GM12878 (cell line): ENCODE measurements around the gene SORCS2. TPM values are rescaled to one million over a fixed set of nuclear protein-coding genes. Genes with fewer than 3 reads are reported as not detected.

Experiments used
- ATAC-seq: fragments of 200-7000 bp; cut with Tn5 transposase; 3 replicates; pipeline ENCODE4 v1.9.1; 2020; ENCODE audit warnings: mild to moderate bottlenecking, moderate library complexity
- BruUV-seq: library from RNA; stranded (reverse); fragments of 400-500 nt; replicated peaks from 2 replicates; lab custom pipeline; 2021; lab: Mats Ljungman, UMichigan
- CTCF ChIA-PET: fragments of 300-600 bp; sonication (Branson Sonifier 250); formaldehyde crosslinking; extraction: SDS; loops from one replicate; lab custom pipeline; 2021; ENCODE audit warnings: inconsistent platforms; lab: Yijun Ruan, JAX
- POLR2A ChIA-PET: fragments of 350-600 bp; formaldehyde crosslinking; extraction: SDS; loops from one replicate; lab custom pipeline; 2021; ENCODE audit warnings: inconsistent platforms; lab: Charles Lee
- RAD21 ChIA-PET: fragments of 300-600 bp; sonication (Branson Sonifier 250); formaldehyde crosslinking; loops from one replicate; lab custom pipeline; 2023; ENCODE audit warnings: antibody characterized with exemption; ENCODE audit not compliant: unreplicated experiment; lab: Charles Lee
- SMC1A ChIA-PET: fragments of 300-600 bp; sonication (Branson Sonifier 250); formaldehyde crosslinking; loops from one replicate; lab custom pipeline; 2023; ENCODE audit not compliant: unreplicated experiment, uncharacterized antibody; lab: Charles Lee
- DNase-seq: peaks from one replicate; pipeline ENCODE4 v3.0.0-alpha.2; 2011; ENCODE audit warnings: low read depth, low spot score
- FAIRE-seq: peaks from 3 replicates; lab custom pipeline; 2011; peaks lifted over from hg19 to GRCh38; lab: Jason Lieb, UNC
- H2AFZ ChIP-seq: 2 replicates; pipeline ENCODE4 v1.6.0; 2011; ENCODE audit warnings: low read depth, low read length, control low read depth; ENCODE audit not compliant: control insufficient read depth
- H3K27ac ChIP-seq: 2 replicates; pipeline ENCODE4 v1.5.1; 2011; ENCODE audit warnings: control low read depth; ENCODE audit not compliant: control insufficient read depth, insufficient read depth
- H3K27me3 ChIP-seq, 2 experiments: replicated peaks in 1 of 2; 2 replicates each; pipeline versions ENCODE4 v1.6.0 to v1.6.1; 2011; ENCODE audit warnings: low read length in 1 of 2; ENCODE audit not compliant: control insufficient read depth in 2 of 2, insufficient read depth in 2 of 2
- H3K36me3 ChIP-seq, 2 experiments: 2 replicates each; pipeline ENCODE4 v1.5.1; 2011; ENCODE audit warnings: low read length in 1 of 2; ENCODE audit not compliant: control insufficient read depth in 2 of 2, insufficient read depth in 2 of 2
- H3K4me1 ChIP-seq: 2 replicates; pipeline ENCODE4 v1.6.1; 2011; ENCODE audit warnings: mild to moderate bottlenecking, low read length, moderate library complexity, mixed read lengths; ENCODE audit not compliant: control insufficient read depth, insufficient read depth
- H3K4me2 ChIP-seq: 2 replicates; pipeline ENCODE4 v1.6.0; 2011; ENCODE audit warnings: control low read depth; ENCODE audit not compliant: control insufficient read depth, insufficient read depth
- H3K4me3 ChIP-seq: fragments of 200-600 bp; sonication (generic); 2 replicates; pipeline ENCODE4 v1.5.1; 2016
- H3K79me2 ChIP-seq: 2 replicates; pipeline ENCODE4 v1.6.0; 2011; ENCODE audit warnings: low read length; ENCODE audit not compliant: control insufficient read depth, insufficient read depth
- H3K9ac ChIP-seq: 2 replicates; pipeline ENCODE4 v1.8.0; 2011; ENCODE audit warnings: low read length, control low read depth, mixed read lengths; ENCODE audit not compliant: control insufficient read depth, insufficient read depth
- H3K9me3 ChIP-seq: replicated peaks from 3 replicates; pipeline ENCODE4 v1.5.1; 2011; ENCODE audit warnings: mild to moderate bottlenecking, low read length; ENCODE audit not compliant: control insufficient read depth, insufficient read depth
- H4K20me1 ChIP-seq: 2 replicates; pipeline ENCODE4 v1.6.0; 2011; ENCODE audit not compliant: control insufficient read depth, insufficient read depth
- ATF2 ChIP-seq: IDR thresholded peaks from 2 replicates; pipeline ENCODE4 v1.6.1; 2012; ENCODE audit warnings: low read length, inconsistent platforms
- POU2F2 ChIP-seq: IDR thresholded peaks from 3 replicates; pipeline ENCODE4 v1.6.1; 2011; ENCODE audit warnings: low read depth, mild to moderate bottlenecking, low read length, borderline replicate concordance
- RCOR1 ChIP-seq: conservative IDR thresholded peaks from 2 replicates; pipeline ENCODE4 v1.6.1; 2012; ENCODE audit warnings: low read depth, low read length, improper control_type of control experiment
- SMAD1 ChIP-seq: fragments of 450-650 bp; IDR thresholded peaks from 2 replicates; pipeline ENCODE4 v1.6.1; 2018; ENCODE audit warnings: mild to moderate bottlenecking, low read depth; ENCODE audit not compliant: partially characterized antibody
- WGBS: methylation state at CpG from one replicate; pipeline ENCODE4 v1.1.6; 2016; ENCODE audit warnings: low lambda C conversion rate; ENCODE audit not compliant: insufficient replicate concordance, insufficient coverage; ENCODE audit errors: missing lambda C conversion rate; 5-methylcytosine and 5-hydroxymethylcytosine counted together
- in situ Hi-C: fragments of 300-500 bp; cut with MboI; formaldehyde crosslinking; loops from 9 replicates; pipeline ENCODE4 v1.14.3; 2018; ENCODE audit warnings: mixed read lengths
- intact Hi-C: fragments of 100-400 bp; cut with micrococcal nuclease; formaldehyde crosslinking; loops from one replicate; pipeline ENCODE4 v1.14.2; 2022; ENCODE audit not compliant: unreplicated experiment
- polyA plus RNA-seq, 11 experiments: library from polyadenylated mRNA; depleted of rRNA in 4 of 11; unstranded in 6 of 11; stranded (reverse) in 5 of 11; fragments of >200 nt; fragmentation: Nextera tagmentation in 4 of 11; fragmentation: Illumina TruSeq in 1 of 11; extraction: Ambion mirVana in 4 of 11; extraction: Trizol in 1 of 11; gene quantifications; 1 replicate in 1 of 11; 2 replicates in 10 of 11; pipeline versions ENCODE4 v1.2.1 to v1.2.3, GENCODE V29; 2011 to 2016; ENCODE audit warnings: inconsistent platforms in 2 of 11, missing spikeins in 2 of 11, low read depth in 1 of 11
- total RNA-seq, 4 experiments: library from RNA; depleted of rRNA in 3 of 4; stranded (reverse); fragments of >200 nt in 3 of 4; fragmentation: Illumina TruSeq in 1 of 4; extraction: Trizol in 1 of 4; gene quantifications; 2 replicates each; pipeline versions ENCODE4 v1.2.1 to v1.2.3, GENCODE V29; 2013 to 2021
- TF ChIP-seq, protein P1 (sequence below), 3 experiments: IDR thresholded peaks in 2 of 3; conservative IDR thresholded peaks in 1 of 3; 2 replicates each; pipeline ENCODE4 v1.5.1; 2011; ENCODE audit warnings: low read depth in 3 of 3, low read length in 3 of 3, mild to moderate bottlenecking in 3 of 3, control low read depth in 2 of 3, moderate library complexity in 2 of 3, inconsistent platforms in 1 of 3, mixed read lengths in 1 of 3; ENCODE audit not compliant: control insufficient read depth in 2 of 3, insufficient read depth in 1 of 3; ENCODE audit errors: extremely low read depth in 1 of 3
- TF ChIP-seq, protein P2 (sequence below): IDR thresholded peaks from 2 replicates; pipeline ENCODE4 v1.6.1; 2011; ENCODE audit warnings: mild to moderate bottlenecking, low read depth, low read length, moderate library complexity; ENCODE audit not compliant: insufficient replicate concordance

The SORCS2 gene
- total and polyA plus RNA-seq, 10 of the 15 experiments (the other 5 are each of a cell fraction or from before 2014, with no cell fraction given): 0.01 to 0.15 (median 0.05) TPM; not detected in 5

DNA sequence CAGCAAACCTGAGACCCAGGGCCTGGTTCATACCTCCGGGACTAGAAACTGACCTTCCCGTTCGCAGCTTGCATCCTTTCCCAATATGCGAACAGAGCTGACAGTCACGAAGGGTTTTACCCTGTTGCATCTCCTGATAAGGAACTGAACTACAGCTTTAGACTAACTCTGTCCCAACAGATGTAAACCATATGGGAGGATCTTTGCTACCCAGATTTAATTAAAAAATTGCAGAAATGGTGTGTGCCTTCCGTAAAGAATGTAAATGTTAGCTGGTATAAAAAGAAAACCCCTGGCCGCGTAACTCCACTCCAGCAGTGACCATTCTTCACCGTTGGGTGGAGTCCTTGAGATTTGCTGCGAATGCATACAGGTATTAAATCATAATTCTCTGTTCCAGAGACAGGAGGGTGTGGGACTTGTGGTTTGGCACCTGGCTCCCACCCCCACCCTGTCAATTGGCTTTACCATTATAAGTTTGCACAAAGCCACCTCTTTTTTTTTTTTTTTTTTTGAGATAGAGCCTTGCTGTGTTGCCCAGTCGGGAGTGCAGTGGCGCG lies 40.6 kb upstream of the SORCS2 start:
- Histone ChIP-seq H3K4me1 (no peaks in the 10 kb centered on the region), H4K20me1 (no peaks in the 10 kb centered on the region), H3K27me3 (peaks cover 3 to 8% of the 10 kb centered on the region in 2 experiments; a peak in 2 of 4 replicates), H3K4me2 (no peak overlapping the region), H3K79me2 (no peaks in the 10 kb centered on the region), H3K4me3 (no peak overlapping the region), H3K27ac (no peak overlapping the region), H2AFZ (no peak overlapping the region), H3K9ac (no peak overlapping the region), H3K9me3 (no peaks in the 10 kb centered on the region), H3K36me3 (no peaks in the 10 kb centered on the region)
- in situ Hi-C loops (no loop called here), intact Hi-C loops (no loop called here)
- TF ChIP-seq, protein P1, sequence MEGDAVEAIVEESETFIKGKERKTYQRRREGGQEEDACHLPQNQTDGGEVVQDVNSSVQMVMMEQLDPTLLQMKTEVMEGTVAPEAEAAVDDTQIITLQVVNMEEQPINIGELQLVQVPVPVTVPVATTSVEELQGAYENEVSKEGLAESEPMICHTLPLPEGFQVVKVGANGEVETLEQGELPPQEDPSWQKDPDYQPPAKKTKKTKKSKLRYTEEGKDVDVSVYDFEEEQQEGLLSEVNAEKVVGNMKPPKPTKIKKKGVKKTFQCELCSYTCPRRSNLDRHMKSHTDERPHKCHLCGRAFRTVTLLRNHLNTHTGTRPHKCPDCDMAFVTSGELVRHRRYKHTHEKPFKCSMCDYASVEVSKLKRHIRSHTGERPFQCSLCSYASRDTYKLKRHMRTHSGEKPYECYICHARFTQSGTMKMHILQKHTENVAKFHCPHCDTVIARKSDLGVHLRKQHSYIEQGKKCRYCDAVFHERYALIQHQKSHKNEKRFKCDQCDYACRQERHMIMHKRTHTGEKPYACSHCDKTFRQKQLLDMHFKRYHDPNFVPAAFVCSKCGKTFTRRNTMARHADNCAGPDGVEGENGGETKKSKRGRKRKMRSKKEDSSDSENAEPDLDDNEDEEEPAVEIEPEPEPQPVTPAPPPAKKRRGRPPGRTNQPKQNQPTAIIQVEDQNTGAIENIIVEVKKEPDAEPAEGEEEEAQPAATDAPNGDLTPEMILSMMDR (IDR thresholded peaks at IDR 0.05 in 2 of 3, conservative IDR thresholded peaks at IDR 0.05 in 1 of 3; ENCODE audit: control insufficient read depth in 2 of 3, extremely low read depth in 1 of 3, insufficient read depth in 1 of 3, low read depth in 3 of 3, low read length in 3 of 3): peak in 2 of 3 experiments; percentile 7 to 10; a peak in 1 of 6 replicates
- no peak for TF ChIP-seq RCOR1
- TF ChIP-seq, protein P2, sequence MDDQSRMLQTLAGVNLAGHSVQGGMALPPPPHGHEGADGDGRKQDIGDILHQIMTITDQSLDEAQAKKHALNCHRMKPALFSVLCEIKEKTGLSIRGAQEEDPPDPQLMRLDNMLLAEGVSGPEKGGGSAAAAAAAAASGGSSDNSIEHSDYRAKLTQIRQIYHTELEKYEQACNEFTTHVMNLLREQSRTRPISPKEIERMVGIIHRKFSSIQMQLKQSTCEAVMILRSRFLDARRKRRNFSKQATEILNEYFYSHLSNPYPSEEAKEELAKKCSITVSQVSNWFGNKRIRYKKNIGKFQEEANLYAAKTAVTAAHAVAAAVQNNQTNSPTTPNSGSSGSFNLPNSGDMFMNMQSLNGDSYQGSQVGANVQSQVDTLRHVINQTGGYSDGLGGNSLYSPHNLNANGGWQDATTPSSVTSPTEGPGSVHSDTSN: no peak
- no peak for TF ChIP-seq SMAD1
- TF ChIP-seq POU2F2: no peak
- TF ChIP-seq ATF2: no peak
- DNase-seq (no peak), ATAC-seq (no peak), FAIRE-seq (no peak)
- RAD21 ChIA-PET: interaction anchor here (1.2 kb wide), 1 partner anchor 184 kb away, joined by 3 read pairs; no protein-coding TSS in a partner anchor
- SMC1A ChIA-PET: no interaction called here
- CTCF ChIA-PET: interaction anchor here (0.5 to 1.6 kb wide), 5 partner anchors 184 to 1704 kb away, joined by 3 to 8 read pairs (median 3); no protein-coding TSS in a partner anchor
- 45% methylated on average over 13 of the region's 13 CpGs for WGBS
- BruUV-seq: no TSS peak
- POLR2A ChIA-PET: no interaction called here
